Astrocyte (in vitro differentiated cells and primary cell): ENCODE measurements around the gene TVP23A. TPM values are rescaled to one million over a fixed set of nuclear protein-coding genes. Genes with fewer than 3 reads are reported as not detected.

Source experiments
- DNase-seq: peaks from one replicate; pipeline ENCODE4 v3.0.0-alpha.2; 2010; ENCODE audit warnings: low read depth
- FAIRE-seq: peaks from 2 replicates; lab custom pipeline; 2011; peaks lifted over from hg19 to GRCh38; lab: Jason Lieb, UNC
- H2AFZ ChIP-seq: 2 replicates; pipeline ENCODE4 v1.6.0; 2012; ENCODE audit warnings: low read depth, low read length, inconsistent platforms
- H3K27ac ChIP-seq: 2 replicates; pipeline ENCODE4 v1.5.1; 2011; ENCODE audit warnings: low read depth, low read length, inconsistent platforms
- H3K27me3 ChIP-seq: 2 replicates; pipeline ENCODE4 v1.6.0; 2011; ENCODE audit warnings: low read length, inconsistent platforms; ENCODE audit not compliant: insufficient read depth
- H3K36me3 ChIP-seq: 2 replicates; pipeline ENCODE4 v1.5.1; 2011; ENCODE audit warnings: low read length, inconsistent platforms; ENCODE audit not compliant: insufficient read depth
- H3K4me1 ChIP-seq: 2 replicates; pipeline ENCODE4 v1.5.1; 2011; ENCODE audit warnings: low read length, inconsistent platforms; ENCODE audit not compliant: insufficient read depth
- H3K4me2 ChIP-seq: 2 replicates; pipeline ENCODE4 v1.6.0; 2012; ENCODE audit warnings: low read length, inconsistent platforms
- H3K4me3 ChIP-seq: 2 replicates; pipeline ENCODE4 v1.5.1; 2011; ENCODE audit warnings: low read depth, mild to moderate bottlenecking, low read length, inconsistent platforms; ENCODE audit not compliant: insufficient read depth
- H3K79me2 ChIP-seq: 2 replicates; pipeline ENCODE4 v1.6.0; 2012; ENCODE audit warnings: mild to moderate bottlenecking, low read length, inconsistent platforms; ENCODE audit not compliant: insufficient read depth
- H3K9ac ChIP-seq: 2 replicates; pipeline ENCODE4 v1.6.0; 2012; ENCODE audit warnings: mild to moderate bottlenecking, low read length, inconsistent platforms
- H3K9me3 ChIP-seq: 2 replicates; pipeline ENCODE4 v1.5.1; 2012; ENCODE audit warnings: low read depth, mild to moderate bottlenecking, low read length, inconsistent platforms; ENCODE audit not compliant: insufficient read depth
- H4K20me1 ChIP-seq: 2 replicates; pipeline ENCODE4 v1.6.0; 2012; ENCODE audit warnings: low read length, inconsistent platforms; ENCODE audit not compliant: insufficient read depth
- H3K27ac Mint-ChIP-seq: one replicate; pipeline ENCODE4 v1.8.0; 2021; ENCODE audit warnings: mild to moderate bottlenecking, mixed read lengths; ENCODE audit not compliant: unreplicated experiment
- H3K27me3 Mint-ChIP-seq: one replicate; pipeline ENCODE4 v1.8.0; 2021; ENCODE audit warnings: low read depth, mixed read lengths; ENCODE audit not compliant: unreplicated experiment
- H3K36me3 Mint-ChIP-seq: one replicate; pipeline ENCODE4 v1.8.0; 2021; ENCODE audit warnings: low read depth, mixed read lengths; ENCODE audit not compliant: unreplicated experiment
- H3K4me1 Mint-ChIP-seq: one replicate; pipeline ENCODE4 v1.8.0; 2021; ENCODE audit warnings: low read depth, mixed read lengths; ENCODE audit not compliant: unreplicated experiment
- H3K4me3 Mint-ChIP-seq: one replicate; pipeline ENCODE4 v1.8.0; 2021; ENCODE audit warnings: mild to moderate bottlenecking, moderate library complexity, mixed read lengths; ENCODE audit not compliant: unreplicated experiment
- H3K9me3 Mint-ChIP-seq: one replicate; pipeline ENCODE4 v1.8.0; 2021; ENCODE audit warnings: mild to moderate bottlenecking, mixed read lengths; ENCODE audit not compliant: unreplicated experiment
- CTCF ChIP-seq: IDR thresholded peaks from 2 replicates; pipeline ENCODE4 v1.5.1; 2011; ENCODE audit warnings: low read depth, mild to moderate bottlenecking, inconsistent platforms, low read length, moderate library complexity; ENCODE audit not compliant: insufficient read depth
- EZH2 ChIP-seq: IDR thresholded peaks from 2 replicates; pipeline ENCODE4 v1.6.1; 2012; ENCODE audit warnings: mild to moderate bottlenecking, low read length, inconsistent platforms; ENCODE audit not compliant: insufficient read depth
- total RNA-seq: library from RNA; stranded (reverse); gene quantifications from 2 replicates; pipeline ENCODE4 v1.2.1, GENCODE V29; 2021

The TVP23A gene
- total RNA-seq, 1 donor from 2014 or later, result 0.34 TPM

DNA sequence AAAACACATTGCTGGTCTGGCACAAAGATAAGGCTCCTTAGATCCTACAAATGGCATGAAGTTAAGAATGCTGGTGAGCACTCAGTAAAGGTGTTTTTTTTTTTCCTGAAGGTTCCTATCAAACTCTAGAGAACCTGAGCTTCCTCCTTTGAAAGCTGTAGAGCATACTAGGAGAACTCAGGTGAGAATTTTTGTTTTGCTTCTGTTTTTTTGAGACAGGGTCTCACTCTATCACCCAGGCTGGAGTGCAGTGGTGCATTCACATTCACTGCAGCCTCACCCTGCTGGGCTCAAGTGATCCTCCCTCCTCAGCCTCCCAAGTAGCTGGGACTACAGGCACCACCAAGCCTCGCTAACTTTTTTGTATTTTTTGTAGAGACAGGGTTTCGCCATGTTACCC, 37.4 kb upstream of the TVP23A start:
- no peaks in the 10 kb centered on the region for H3K79me2 ChIP-seq
- H3K27me3 Mint-ChIP-seq, result peaks cover 8% of the 10 kb centered on the region
- H3K4me1 ChIP-seq, result no peaks in the 10 kb centered on the region
- H3K36me3 ChIP-seq, result no peaks in the 10 kb centered on the region
- DNase-seq, result no peak
- H3K4me3 Mint-ChIP-seq, result no peak overlapping the region
- H3K9ac ChIP-seq, result no peak overlapping the region
- peaks cover 6% of the 10 kb centered on the region for H3K9me3 Mint-ChIP-seq
- no peak overlapping the region for H3K4me3 ChIP-seq
- TF ChIP-seq EZH2 (no peak), CTCF (no peak)
- no peaks in the 10 kb centered on the region for H3K36me3 Mint-ChIP-seq
- H3K4me2 ChIP-seq, result no peak overlapping the region
- FAIRE-seq, result no peak
- no peaks in the 10 kb centered on the region for H4K20me1 ChIP-seq
- no peaks in the 10 kb centered on the region for H3K4me1 Mint-ChIP-seq
- H3K9me3 ChIP-seq, result peaks cover 2% of the 10 kb centered on the region
- H3K27me3 ChIP-seq, result no peaks in the 10 kb centered on the region
- H3K27ac Mint-ChIP-seq, result no peak overlapping the region
- no peak overlapping the region for H3K27ac ChIP-seq
- H2AFZ ChIP-seq, result no peak overlapping the region

- no peaks in the 10 kb centered on the region for H4K20me1 ChIP-seq
- no peak for FAIRE-seq
- no peaks in the 10 kb centered on the region for H3K4me1 ChIP-seq
- H3K4me3 Mint-ChIP-seq, result no peak overlapping the region
- no peak overlapping the region for H3K27ac ChIP-seq
- H3K27me3 ChIP-seq, result no peaks in the 10 kb centered on the region
- no peaks in the 10 kb centered on the region for H3K4me1 Mint-ChIP-seq
- H3K79me2 ChIP-seq, result no peaks in the 10 kb centered on the region
- H3K4me3 ChIP-seq, result no peak overlapping the region
- no peaks in the 10 kb centered on the region for H3K9me3 Mint-ChIP-seq
- TF ChIP-seq EZH2 (no peak), CTCF (no peak)
- no peaks in the 10 kb centered on the region for H3K36me3 ChIP-seq
- no peak overlapping the region for H2AFZ ChIP-seq
- no peak overlapping the region for H3K9ac ChIP-seq
- no peaks in the 10 kb centered on the region for H3K36me3 Mint-ChIP-seq
- H3K4me2 ChIP-seq, result no peak overlapping the region
- H3K27ac Mint-ChIP-seq, result no peak overlapping the region
- H3K27me3 Mint-ChIP-seq, result peaks cover 7% of the 10 kb centered on the region
- H3K9me3 ChIP-seq, result no peaks in the 10 kb centered on the region
- DNase-seq, result no peak
These were observed 34.4 kb upstream of the TVP23A start for GRCh38 chr16:10852948-10853347.

- no peaks in the 10 kb centered on the region for H3K9me3 ChIP-seq
- no peak overlapping the region for H3K9ac ChIP-seq
- no peaks in the 10 kb centered on the region for H3K9me3 Mint-ChIP-seq
- H3K79me2 ChIP-seq, result no peaks in the 10 kb centered on the region
- no peaks in the 10 kb centered on the region for H3K4me1 Mint-ChIP-seq
- H3K4me3 Mint-ChIP-seq, result no peak overlapping the region
- no peak for FAIRE-seq
- no peak overlapping the region for H3K27ac Mint-ChIP-seq
- no peak overlapping the region for H2AFZ ChIP-seq
- no peak overlapping the region for H3K4me2 ChIP-seq
- DNase-seq, result no peak
- no peaks in the 10 kb centered on the region for H3K4me1 ChIP-seq
- no peak for TF ChIP-seq CTCF
- TF ChIP-seq EZH2, result no peak
- no peaks in the 10 kb centered on the region for H3K36me3 Mint-ChIP-seq
- no peak overlapping the region for H3K4me3 ChIP-seq
- H3K36me3 ChIP-seq, result no peaks in the 10 kb centered on the region
- peaks cover 11% of the 10 kb centered on the region for H3K27me3 Mint-ChIP-seq
- H3K27ac ChIP-seq, result no peak overlapping the region
- H3K27me3 ChIP-seq, result no peaks in the 10 kb centered on the region
- no peaks in the 10 kb centered on the region for H4K20me1 ChIP-seq
These were observed 33.7 kb upstream of the TVP23A start for GRCh38 chr16:10852286-10852685.
